Measurements from ENCODE around the gene ARID1B. TPM values are rescaled to one million over a fixed set of nuclear protein-coding genes. Genes with fewer than 3 reads are reported as not detected.
A peak's percentile ranks its signal among the peaks of the same experiment; 100 is the strongest.
"Not testable (repeated sequence)": the region's sequence is repeated elsewhere in the genome, so short reads cannot be mapped to it uniquely, and the experiment has no call there.

ARID1B gene
- total RNA-seq, 6 experiments from 2014 or later = 23.2 to 35.3 (median 30.7) TPM

- Histone ChIP-seq H3K4me1 (peaks cover 0 to 15% (median 6%) of the 10 kb centered on the region in 4 donors), H3K4me3 (no peak overlapping the region), H3K27me3 (no peaks in the 10 kb centered on the region), H3K36me3 (no peaks in the 10 kb centered on the region), H3K9me3 (no peaks in the 10 kb centered on the region), H3K27ac (no peak overlapping the region)
- WGBS (ENCODE audit: insufficient coverage, low coverage, low lambda C conversion rate, missing lambda C conversion rate) = 64% methylated on average over 5 of the region's 5 CpGs
- TF ChIP-seq POLR2A (IDR thresholded peaks at IDR 0.05) = no peak
- TF ChIP-seq CTCF (IDR thresholded peaks at IDR 0.05) = no peak
- DNase-seq (no peak), ATAC-seq (peak in 3 of 4 donors; percentile 24 to 35 (median 27))
- intact Hi-C loops (cut with DNase I) = loop anchor here in 1 of 2 donors (10.0 kb wide), 1 partner anchor 149 kb away; no protein-coding TSS in a partner anchor
These were observed 259.1 kb downstream of the ARID1B start for GRCh38 chr6:157036245-157036711.

GRCh38 chr6:157037165-157037564 lies 260.0 kb downstream of the ARID1B start:
- TF ChIP-seq CTCF (IDR thresholded peaks at IDR 0.05) (no peak), POLR2A (IDR thresholded peaks at IDR 0.05) (no peak)
- DNase-seq = no peak
- no peaks in the 10 kb centered on the region for H3K27me3 ChIP-seq
- H3K4me1 ChIP-seq = peaks cover 0 to 15% (median 6%) of the 10 kb centered on the region in 4 donors
- H3K9me3 ChIP-seq = no peaks in the 10 kb centered on the region
- no peaks in the 10 kb centered on the region for H3K36me3 ChIP-seq
- ATAC-seq = no peak
- intact Hi-C loops (cut with DNase I) = loop anchor here in 1 of 2 donors (10.0 kb wide), 1 partner anchor 148 kb away; no protein-coding TSS in a partner anchor
- H3K27ac ChIP-seq = no peak overlapping the region
- H3K4me3 ChIP-seq = no peak overlapping the region
- WGBS (ENCODE audit: insufficient coverage, low coverage, low lambda C conversion rate, missing lambda C conversion rate) = 79% methylated on average over 8 of the region's 8 CpGs

- no peak for DNase-seq
- ATAC-seq = no peak
- intact Hi-C loops (cut with DNase I) = loop anchor here in 1 of 2 donors (10.0 kb wide), 1 partner anchor 146 kb away; no protein-coding TSS in a partner anchor
- H3K4me3 ChIP-seq = no peak overlapping the region
- no peak overlapping the region for H3K27ac ChIP-seq
- 80% methylated on average over 7 of the region's 7 CpGs for WGBS (ENCODE audit: insufficient coverage, low coverage, low lambda C conversion rate, missing lambda C conversion rate)
- H3K27me3 ChIP-seq = no peaks in the 10 kb centered on the region
- no peaks in the 10 kb centered on the region for H3K36me3 ChIP-seq
- TF ChIP-seq CTCF (IDR thresholded peaks at IDR 0.05) (no peak), POLR2A (IDR thresholded peaks at IDR 0.05) (no peak)
- peaks cover 0 to 14% (median 6%) of the 10 kb centered on the region in 4 donors for H3K4me1 ChIP-seq
- no peaks in the 10 kb centered on the region for H3K9me3 ChIP-seq
These were observed 261.4 kb downstream of the ARID1B start for GRCh38 chr6:157038610-157039009.

GRCh38 chr6:157039639-157040038 lies 262.5 kb downstream of the ARID1B start:
- not testable (repeated sequence) for H3K4me1 ChIP-seq, DNase-seq, H3K9me3 ChIP-seq, H3K27ac ChIP-seq, H3K4me3 ChIP-seq, H3K27me3 ChIP-seq, H3K36me3 ChIP-seq, ATAC-seq
- intact Hi-C loops (cut with DNase I) = loop anchor here (10.0 kb wide), 2 partner anchors 145 to 475 kb away; no protein-coding TSS in a partner anchor
- whole genome bisulfite sequencing (ENCODE audit: insufficient coverage, low coverage, low lambda C conversion rate, missing lambda C conversion rate) = 89% methylated on average over 4 of the region's 4 CpGs

- no peak overlapping the region for H3K4me3 ChIP-seq
- DNase-seq (no peak), ATAC-seq (no peak)
- no peaks in the 10 kb centered on the region for H3K27me3 ChIP-seq
- TF ChIP-seq CTCF (IDR thresholded peaks at IDR 0.05) (no peak), POLR2A (IDR thresholded peaks at IDR 0.05) (no peak)
- no peaks in the 10 kb centered on the region for H3K4me1 ChIP-seq
- WGBS (ENCODE audit: insufficient coverage, low coverage, low lambda C conversion rate, missing lambda C conversion rate) = 95% methylated on average over 7 of the region's 7 CpGs
- intact Hi-C loops (cut with DNase I) = loop anchor here (10.0 kb wide), 2 partner anchors 145 to 475 kb away; no protein-coding TSS in a partner anchor
- H3K9me3 ChIP-seq = no peaks in the 10 kb centered on the region
- H3K27ac ChIP-seq = no peak overlapping the region
- no peaks in the 10 kb centered on the region for H3K36me3 ChIP-seq
These were observed 263.0 kb downstream of the ARID1B start for GRCh38 chr6:157040191-157040590.
